Hippocampal formation (tissue), 2 donors: Measurements from ENCODE around the gene ZNF91.
"Not testable (repeated sequence)": the region's sequence is repeated elsewhere in the genome, so short reads cannot be mapped to it uniquely, and the experiment has no call there.

Experiments
- DNase-seq, 2 donors: peaks; one replicate each; lab custom pipeline; 2025; lab: John Stamatoyannopoulos, UW

The ZNF91 gene

GRCh38 chr19:23318941-23319340 is 76.3 kb downstream of the ZNF91 start:
- not testable (repeated sequence) for DNase-seq

DNA sequence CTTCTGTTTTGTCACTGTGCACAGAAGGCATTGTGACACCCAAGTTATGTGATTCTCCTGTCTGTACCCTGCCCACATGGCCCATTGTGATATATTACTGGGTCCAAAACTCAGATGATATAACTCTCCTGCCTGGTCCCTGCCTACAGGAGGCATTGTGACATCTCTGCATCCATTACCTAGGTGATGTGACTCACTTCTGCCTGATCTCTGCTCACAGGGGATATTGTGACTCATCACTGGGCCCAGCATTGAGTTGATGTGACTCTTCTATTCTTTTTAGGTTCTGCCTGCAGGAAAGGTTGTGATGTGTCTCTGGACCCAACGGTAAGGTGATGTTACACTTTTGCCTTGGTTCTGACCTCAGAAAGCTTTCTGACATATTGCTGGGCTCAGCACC is 77.1 kb downstream of the ZNF91 start:
- DNase-seq = no peak

GRCh38 chr19:23315286-23315685 is 80.0 kb downstream of the ZNF91 start:
- DNase-seq = no peak

GRCh38 chr19:23314505-23315251 is 80.6 kb downstream of the ZNF91 start:
- DNase-seq = no peak

DNA sequence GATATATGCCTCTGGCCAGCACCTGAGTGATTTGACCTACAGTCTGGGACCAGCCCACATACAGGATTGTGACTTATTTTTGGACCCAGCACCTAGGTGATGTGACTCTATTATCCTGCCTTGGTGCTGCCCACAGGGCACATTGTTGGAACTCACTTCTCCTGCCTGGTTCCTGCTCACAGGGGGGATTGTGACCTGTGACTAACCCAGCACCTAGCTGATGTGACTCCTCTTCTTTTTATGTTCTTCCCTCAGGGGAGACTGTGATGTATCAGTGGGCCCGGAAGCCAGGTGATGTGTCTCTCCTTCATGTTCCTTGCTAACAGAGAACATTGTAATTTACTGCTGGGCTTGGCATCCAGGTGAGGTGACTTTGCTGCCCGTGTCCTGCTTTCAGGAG is 82.1 kb downstream of the ZNF91 start:
- DNase-seq = no peak

GRCh38 chr19:23312515-23312914 is 82.8 kb downstream of the ZNF91 start:
- DNase-seq = no peak

GRCh38 chr19:23311551-23311950 is 83.7 kb downstream of the ZNF91 start:
- no peak for DNase-seq

DNA sequence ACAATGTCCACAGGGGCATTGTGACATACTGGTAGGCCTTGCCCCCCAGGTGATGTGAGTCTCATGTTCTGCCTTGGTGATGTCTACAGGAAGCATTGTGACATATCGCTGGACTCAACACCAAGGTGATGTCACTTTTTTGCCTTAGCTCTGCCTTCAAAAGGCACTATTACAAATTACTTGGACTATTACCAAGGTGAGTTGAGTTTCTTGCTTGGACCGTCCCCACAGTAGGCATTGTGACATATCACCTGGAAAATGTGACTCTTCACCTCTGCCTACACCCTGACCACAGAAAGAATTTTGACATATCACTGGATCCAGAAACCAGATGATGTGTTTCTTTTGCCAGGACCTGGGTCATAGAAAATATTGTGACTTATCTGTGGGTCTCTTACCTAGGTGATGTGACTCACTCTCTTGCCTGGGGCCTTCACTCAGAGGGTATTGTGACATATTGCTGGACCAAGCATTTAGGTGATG is 84.5 kb downstream of the ZNF91 start:
- DNase-seq = no peak

DNA sequence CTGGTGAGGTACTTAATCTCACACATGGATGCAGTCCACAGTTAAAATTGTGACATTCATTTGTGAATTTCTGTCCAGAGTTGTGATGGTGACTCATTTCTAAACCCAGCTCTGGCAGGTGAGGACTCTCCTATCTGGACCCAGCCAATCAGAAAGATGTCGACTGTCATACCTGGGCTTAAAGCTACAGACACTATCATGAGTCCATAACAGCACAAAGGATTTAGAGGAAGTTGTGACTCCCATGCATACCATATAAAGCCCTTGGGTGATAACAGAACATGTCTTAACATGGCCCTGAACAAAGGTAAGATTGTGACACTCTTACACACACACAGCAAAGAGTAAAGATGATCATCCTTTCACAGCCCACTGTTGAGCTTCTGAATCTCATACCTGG is 85.3 kb downstream of the ZNF91 start:
- no peak for DNase-seq

GRCh38 chr19:23305555-23305954 is 89.7 kb downstream of the ZNF91 start:
- no peak for DNase-seq

DNA sequence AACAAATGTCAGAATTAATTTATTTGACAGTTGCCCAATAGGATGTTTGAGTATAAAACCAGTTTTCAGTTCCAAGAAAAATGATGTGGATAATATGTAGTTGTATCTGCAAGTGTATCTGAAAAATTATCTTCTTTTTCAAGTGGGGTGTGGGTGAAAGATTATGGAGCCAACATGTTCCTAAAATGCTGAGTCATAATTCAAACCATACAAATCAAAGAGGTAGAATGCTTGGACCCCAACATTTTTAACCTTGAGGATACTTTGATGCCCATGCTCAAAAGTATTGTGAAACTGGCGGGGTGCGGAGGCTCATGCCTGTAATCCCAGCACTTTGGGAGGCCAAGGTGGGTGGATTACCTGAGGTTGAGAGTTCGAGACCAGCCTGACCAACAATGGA is 91.0 kb downstream of the ZNF91 start:
- DNase-seq = no peak

DNA sequence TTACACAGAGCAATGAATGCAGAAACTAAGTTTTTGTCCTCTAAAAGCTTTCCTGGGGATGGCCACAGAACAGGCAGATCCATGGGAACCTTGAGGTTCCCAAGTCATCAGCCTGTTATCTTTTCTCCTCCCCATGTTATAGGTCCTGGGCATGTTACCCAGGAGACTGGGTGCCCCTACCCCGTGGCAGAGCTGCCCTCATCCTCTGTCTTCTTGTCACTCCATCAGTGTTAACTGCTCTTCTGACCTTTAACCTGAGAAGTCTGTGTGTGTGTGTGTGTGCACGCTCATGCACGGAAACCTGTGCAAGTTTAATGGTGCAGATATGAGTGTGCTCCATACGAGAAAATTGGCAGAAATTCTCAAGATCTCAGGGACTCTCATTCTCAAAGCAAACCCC is 101.1 kb downstream of the ZNF91 start:
- no peak for DNase-seq

- not testable (repeated sequence) for DNase-seq
Measured at GRCh38 chr19:23289966-23290365, 105.3 kb downstream of the ZNF91 start.
